NCI-H1417 treated with DMSO at 0.1 percent for 48 hours (cell line): ENCODE measurements around the gene CMTM4.
"Not testable (repeated sequence)": the region's sequence is repeated elsewhere in the genome, so short reads cannot be mapped to it uniquely, and the experiment has no call there.

Experiments used
- DNase-seq: peaks from one replicate; lab custom pipeline; 2025; lab: John Stamatoyannopoulos, UW

CMTM4 gene

DNA sequence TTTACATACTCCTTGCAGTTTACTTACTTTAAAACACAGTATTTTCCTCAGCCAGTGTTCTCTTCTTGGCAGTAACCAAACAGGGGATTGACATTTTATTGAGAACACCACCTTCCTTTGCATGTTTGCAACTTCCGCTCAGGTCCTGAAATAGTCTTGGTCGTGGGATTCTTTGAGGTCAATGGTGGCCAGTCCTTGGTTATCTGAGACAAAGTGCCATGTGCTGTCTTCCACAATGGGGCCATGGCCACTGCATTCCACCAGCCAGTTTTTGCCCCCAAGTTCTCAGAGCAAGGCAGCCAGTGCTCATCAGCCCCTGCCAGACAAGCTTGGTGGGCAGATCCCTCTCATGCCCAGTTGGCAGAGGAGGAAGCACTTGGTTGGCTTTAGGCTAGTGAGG lies 22.9 kb downstream of the CMTM4 start:
- no peak for DNase-seq

DNA sequence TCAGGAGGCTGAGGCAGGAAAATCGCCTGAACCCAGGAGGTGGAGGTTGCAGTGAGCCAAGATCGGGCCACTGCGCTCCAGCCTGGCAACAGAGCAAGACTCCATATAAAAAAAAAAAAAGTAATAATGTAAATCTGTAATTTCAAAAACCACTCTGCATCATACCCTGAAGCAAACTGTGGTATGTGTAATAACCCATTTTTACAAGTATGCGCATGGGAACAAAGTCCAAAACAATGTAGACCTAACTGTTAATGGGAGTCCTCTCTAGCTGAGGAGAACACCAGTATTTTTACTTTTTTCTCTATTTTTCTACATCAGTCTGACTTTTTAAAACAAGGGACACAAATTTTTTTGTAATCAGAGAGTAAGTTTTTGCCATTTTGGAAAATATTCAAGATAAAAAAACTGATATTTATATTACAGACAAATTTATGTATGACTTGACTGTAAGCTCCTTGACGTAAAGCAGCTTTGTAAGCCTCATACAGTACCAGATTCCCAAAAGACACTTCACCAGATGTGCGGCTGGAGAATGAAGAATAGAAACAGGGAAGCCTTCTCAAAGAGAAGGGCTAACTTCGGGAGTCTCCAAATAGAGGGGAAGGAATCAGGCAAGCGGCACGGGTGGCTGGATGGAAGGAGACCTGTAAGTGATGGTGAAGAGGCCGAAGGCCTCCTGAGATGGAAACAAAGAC lies 25.7 kb downstream of the CMTM4 start:
- DNase-seq, result no peak

DNA sequence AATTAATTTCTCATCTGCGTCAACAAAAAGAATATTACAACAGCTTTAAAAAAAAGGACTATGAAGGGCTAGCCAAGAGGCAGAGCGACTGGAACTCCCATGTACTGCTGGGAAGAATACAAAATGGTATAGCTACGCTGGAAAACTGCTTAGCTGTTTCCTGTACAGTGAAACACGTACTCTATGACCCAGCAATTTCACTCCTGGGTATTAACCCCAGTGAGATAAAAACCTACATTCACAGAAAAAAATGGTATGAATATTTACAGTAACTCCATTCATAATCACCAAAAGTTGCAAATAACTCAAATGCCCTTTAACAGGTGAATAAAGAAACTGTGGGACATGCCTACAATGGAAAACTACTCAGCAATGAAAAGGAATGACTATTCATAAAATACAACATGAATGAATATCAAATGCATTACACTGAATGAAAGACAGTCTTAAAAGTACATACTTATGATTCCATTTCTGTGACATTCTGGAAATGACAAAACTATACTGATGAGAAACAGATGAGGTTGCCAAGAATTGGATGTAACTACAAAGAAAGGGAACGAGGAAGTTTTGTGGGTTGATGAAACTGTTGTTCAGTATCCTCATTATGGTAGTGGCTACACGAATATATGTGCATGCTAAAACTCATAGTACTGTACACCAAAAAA lies 27.6 kb downstream of the CMTM4 start:
- DNase-seq, result no peak

DNA sequence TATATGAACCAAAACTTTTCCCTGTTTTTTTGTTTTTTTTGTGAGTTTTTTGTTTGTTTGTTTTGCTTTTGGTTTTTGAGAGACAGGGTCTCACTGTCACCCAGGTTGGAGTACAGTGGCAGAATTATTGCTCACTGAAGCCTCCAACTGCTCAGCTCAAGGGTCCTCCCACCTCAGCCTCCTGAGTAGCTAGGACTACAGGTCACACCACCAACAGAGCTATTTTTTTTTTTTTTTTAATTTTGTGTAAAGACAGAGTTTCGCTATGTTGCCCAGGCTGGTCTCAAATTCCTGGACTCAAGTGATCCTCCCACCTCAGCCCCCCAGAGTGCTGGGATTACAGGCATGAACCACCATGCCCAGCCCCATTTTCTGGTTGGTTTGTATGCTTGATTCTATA lies 28.6 kb downstream of the CMTM4 start:
- DNase-seq, result no peak

DNA sequence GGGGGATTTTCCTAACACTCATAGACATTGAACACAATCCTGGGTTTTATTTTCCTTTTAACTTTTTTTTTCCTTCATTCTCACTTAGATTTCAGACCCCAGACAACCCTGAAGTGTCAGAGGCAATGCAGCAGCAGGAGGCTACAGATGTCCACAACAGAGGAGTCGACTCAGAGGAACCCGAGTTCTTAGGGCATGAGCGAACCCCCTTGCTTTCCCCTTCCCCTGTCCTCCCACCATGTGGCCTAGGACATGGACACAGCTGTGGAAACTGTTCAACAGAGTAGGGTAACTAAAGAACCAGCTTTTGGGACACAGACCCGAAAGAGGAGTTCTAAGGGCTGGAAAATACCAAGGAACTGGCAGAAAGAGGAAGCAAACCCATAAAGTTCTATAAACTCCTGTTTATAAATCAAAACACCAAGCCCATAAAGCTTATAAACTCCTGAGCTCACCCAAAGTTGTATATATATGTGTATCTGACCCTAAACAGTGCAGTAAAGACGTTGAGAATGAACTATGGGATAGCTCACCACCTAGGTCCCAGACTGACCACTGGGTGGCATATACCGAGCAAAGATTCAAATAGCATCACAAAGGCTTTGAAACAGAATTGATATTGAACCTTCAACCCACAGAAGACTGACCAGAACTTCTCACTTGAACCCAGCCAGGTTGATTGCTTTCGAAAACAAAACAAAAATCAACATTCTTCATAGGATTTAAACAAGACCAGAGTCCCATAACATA lies 33.9 kb downstream of the CMTM4 start:
- DNase-seq, result no peak

DNA sequence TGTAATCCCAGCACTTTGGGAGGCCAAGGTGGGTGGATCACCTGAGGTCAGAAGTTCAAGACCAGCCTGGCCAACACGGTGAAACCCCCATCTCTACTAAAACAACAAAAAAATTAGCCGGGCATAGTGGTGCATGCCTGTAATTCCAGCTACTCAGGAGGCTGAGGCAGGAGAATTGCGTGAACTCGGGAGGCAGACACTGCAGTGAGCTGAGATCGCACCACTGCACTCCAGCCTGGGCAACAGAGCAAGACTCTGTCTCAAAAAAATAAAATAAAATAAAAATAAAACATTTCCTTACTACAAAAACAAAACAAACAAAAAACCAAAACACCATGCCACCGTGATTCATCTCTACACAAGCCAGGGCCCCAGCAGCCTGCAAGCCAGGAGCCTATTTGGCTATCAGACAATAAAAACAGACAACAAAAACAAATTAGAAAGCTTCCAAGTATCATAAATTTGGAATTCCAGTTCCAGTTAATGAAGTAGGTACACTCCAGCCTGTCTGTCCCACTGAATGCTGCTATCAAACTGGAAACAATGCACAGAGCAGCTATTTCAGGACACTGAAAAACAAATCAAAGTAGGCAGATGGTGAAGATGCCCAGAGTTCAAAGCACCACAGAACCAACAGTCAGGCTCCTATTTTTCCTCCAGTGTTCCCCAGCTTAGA lies 34.7 kb downstream of the CMTM4 start:
- not testable (repeated sequence) for DNase-seq

DNA sequence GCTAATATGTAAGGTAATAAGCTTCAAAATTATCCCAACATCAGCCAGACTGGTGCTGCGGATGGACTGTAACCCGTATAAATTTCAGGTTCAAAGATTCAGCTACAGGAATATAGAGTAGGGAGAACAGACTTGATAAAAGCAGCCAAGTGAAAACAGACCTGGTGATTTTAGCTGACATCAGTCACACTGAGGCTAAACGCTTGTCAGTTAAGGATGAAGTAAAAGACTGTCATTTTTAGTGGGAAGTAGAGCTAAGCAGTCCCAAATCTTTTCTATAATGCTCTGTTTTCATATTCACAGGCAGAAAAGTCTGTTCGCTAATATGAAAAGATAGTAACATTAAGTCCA lies 35.4 kb downstream of the CMTM4 start:
- no peak for DNase-seq

DNA sequence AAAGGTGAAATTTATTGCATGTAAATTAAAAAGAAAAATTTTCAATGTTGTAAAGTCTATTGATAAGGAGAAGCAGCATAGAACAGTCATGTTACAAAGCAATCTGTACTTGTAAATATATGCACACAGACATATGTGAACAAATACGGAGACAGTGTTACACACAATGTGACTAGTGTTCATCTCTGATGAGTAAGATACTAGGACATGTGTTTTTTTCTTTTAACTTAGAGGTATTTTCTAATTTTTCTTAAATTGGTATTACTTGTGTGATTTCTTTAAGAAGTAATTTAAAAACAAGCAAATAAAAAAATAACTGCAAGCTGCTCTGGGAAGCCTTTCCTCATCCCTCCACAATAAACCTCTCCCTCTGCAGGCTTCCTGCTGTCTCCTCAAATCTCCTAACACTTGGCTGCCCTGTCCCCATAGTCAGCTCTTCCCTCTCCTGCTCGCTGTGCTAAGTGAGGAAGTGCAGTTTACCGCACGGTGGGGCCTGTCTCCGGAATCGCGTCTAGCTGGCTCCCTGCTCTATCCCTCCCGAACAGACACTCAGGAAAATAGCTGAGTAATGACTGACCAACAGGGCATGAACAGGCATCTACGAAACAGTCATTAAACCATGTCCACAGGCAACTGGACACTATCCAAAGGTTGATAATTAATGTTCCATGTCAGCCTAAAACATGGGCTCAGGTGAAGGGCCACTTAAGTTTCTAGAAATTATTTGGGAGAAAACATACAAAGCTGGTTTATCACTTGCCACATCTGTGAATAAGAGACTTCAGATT lies 35.9 kb downstream of the CMTM4 start:
- peak; percentile 8 for DNase-seq

DNA sequence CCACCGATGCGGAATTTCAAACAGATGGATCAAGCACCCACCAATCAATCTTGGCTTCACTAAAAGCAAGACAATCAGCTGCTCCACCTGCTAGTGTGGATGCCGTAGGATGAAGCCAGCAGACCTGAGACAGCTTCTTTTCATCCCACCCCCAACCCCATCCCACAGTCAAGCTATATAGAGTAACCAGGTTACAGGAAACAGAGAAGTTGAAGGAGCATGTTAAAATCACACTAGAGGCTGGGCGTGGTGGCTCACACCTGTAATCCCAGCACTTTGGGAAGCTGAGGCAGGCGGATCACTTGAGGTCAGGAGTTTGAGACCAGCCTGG lies 37.7 kb downstream of the CMTM4 start:
- no peak for DNase-seq

DNA sequence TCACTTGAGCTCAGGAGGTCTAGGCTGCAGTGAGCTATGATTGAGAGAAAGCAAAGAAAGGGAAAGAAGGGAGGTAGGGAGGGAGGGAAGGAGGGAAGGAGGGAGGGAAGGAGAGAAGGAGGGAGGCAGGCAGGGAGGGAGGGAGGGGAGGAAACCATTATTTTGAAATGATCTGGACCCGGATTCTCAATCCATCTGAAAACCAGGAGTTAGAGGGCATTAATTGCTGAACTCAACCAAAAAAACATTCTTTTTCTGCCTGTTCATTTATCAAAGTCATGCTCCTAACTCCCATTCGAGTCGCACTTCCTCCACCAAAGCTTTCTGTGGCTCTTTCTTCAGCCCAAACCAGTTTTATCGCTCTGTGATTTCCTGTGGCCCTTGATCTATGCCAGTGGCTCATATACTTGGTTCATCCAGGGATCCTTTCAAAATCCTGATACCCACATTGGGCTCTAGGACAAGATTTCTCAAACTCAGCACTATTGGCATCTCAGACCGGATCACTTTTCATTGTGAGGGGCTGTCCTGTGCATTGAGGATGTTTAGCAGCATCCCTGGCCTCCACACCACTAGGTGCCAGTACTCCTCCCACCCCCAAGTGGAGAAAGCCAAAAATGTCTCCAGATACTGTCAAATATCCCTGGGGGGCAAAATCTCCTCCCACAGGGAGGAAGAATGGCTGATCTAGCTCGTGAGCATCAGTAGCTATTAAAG lies 38.2 kb downstream of the CMTM4 start:
- DNase-seq, result no peak

DNA sequence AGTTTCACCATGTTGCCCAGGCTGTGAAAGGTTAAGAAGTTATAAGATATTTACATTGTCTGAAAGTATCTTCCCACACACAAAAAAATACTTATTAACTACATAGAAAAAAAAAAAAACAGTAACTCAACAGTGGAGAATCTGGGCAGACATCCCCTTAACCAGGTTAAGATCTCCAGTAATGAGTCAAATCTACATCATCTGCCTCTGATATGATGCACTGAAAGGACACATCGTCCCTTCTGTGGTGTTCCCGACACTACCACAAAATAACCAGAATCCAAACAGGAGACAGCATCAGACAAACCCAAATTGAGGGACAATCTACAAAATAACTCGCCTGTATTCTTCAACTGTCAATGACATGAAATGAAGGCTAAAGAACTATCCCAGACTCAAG lies 40.0 kb downstream of the CMTM4 start:
- no peak for DNase-seq

DNA sequence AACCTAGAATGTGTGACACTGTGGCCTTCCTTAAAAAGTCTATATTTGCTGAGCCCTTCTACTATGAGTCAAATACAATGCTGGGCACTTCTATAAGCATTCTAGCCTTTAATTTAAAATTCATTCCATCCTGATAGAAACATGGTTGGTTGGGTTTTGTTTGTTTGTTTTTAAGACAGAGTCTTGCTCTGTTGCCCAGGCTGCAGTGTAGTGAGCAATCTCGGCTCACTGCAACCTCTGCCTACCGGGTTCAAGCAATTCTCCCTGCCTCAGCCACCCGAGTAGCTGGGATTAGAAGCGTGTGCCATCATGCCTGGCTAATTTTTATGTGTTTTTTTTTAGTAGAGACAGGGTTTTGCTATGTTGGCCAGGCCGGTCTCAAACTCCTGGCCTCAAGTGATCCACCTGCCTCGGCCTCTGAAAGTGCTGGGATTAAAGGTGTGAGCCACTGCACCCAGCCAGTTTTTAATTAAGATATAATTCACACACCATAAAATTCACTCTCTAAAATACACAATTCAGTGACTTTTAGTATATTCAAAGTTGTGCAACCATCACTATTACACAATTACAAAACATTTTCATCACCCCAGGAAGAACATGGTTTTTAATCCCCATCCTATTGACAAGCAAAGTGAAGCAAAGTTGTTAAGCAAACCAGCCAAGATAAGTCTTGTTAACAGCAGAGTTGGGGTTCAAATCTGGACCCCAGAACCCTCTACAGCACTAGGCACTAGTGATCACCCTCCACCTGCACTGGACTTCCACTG lies 42.8 kb downstream of the CMTM4 start:
- no peak for DNase-seq

DNA sequence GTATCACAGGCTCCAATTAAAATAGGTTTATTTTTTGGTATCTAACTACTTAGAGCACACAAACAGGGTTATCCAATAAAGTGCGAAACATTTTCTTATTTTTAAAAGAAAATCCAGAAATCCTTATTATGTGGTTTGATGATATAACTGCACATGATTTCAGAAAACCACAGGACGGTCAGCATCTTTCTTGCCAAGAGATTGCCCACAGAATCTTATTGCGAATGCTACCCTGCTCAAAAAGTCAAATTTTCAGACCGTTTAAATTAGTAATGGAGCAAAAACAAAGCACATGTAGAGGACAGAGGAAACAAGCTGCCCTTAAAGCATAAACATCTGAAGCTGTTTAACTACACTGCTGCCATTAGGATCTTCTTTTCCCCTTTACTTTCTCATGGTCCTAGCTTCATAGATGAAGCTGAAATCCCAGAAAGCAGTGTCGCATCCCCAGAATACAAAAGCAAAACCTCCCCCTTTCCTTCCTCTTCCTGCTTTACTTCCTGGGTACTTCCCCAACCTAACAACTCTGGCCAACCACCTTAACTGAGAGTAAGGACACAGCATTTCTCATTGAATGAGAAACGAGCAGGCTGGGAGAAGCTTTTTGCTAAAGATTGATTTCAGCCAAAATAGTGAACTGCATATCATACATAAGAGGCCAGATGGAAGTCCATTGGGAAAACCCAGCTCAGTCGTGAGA lies 43.7 kb downstream of the CMTM4 start:
- no peak for DNase-seq

DNA sequence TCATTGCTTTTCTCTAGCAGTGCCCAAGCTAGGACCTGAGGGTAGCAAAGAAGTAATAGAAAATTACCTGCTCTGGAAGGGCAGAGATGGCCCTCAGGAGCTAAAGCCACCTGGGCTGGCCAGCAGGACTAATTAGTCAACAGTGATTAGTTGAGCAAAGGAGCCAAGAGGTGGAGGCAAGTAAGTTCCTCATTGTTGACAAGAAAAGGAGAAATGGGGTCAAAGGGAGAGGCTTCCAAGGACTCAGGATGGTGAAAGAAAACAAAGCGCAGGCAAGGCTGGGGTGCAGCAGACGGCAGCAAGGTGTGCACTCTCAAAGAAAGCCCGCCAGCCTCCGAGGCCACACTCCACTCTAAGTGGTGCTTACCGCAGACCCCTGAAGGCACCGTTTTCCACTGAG lies 44.6 kb downstream of the CMTM4 start:
- DNase-seq, result no peak

DNA sequence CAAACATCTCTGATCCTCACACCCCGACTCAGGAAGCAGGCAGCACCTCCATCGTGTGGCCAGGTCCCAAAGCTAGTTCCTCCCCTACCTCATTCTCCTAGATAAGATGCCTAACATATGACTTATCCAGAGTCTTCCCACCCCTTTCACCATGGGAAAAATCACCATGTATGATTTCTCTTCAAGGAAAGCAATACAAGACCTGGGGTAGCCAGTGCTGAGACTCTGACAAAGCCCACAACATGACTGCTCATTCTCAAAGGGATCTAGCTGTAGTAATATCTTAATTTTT lies 45.1 kb downstream of the CMTM4 start:
- peak; percentile 3 for DNase-seq

DNA sequence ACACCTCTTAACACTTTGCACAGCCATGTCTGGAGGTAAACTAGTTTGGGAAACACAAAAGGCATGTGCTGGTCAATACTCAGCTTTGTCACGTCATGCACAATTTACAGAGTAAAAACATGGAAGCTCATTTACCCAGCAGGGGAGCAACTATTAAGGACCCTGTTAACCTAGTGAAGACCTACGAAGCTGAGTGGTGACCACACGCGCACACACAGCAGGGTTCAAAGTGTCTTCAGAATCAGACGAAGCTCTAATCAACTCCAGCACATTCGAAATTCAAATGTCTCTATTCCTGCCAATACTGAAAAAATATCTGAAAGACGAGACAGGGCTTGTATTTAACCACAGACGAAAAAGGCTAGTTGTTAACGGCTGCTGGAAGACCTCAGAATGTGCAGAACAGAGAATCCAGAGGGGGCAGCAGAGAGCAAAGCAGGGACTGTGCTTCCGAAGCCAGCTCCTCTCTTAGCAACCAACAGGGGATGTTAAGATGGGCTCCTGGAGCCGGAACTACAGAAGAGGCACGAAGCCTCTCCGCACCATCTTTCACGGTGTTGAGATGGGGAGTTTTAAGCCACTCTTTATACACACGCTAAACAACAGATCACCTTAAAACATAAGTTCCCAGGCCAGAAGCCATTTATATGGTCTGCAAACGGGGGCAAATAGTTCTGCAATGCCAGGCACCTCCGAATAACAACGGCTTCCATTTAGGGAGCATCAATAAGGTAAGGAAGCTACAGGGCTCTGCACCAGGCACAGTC lies 45.7 kb downstream of the CMTM4 start:
- peak; percentile 91 for DNase-seq

DNA sequence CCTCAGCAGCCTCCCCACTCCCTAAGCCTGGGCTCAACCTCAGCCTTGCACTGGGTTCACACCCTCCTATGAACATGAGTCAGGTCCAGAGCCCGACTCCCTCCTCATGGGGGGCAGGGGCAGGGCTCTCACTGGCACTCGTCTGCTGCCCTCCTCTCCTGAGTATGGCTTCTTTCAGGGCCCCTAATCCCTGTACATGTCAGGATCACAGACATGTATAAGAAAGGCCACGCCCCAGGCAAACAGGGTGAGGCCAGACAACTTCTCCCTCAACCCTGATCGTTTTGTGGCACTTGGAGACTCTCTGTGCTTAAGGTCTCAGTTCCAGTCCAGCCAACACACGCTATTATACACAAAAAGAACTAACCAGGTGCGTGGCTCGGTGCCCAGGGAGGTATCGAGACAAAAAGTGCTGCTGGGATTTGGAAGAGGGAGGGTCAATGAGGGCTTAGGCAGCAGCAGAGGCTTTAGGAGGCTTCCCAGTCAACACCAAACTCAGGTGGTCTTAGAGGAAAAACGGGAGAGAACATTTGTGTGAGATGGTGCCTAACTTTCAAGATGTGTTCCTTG lies 46.8 kb downstream of the CMTM4 start:
- no peak for DNase-seq

DNA sequence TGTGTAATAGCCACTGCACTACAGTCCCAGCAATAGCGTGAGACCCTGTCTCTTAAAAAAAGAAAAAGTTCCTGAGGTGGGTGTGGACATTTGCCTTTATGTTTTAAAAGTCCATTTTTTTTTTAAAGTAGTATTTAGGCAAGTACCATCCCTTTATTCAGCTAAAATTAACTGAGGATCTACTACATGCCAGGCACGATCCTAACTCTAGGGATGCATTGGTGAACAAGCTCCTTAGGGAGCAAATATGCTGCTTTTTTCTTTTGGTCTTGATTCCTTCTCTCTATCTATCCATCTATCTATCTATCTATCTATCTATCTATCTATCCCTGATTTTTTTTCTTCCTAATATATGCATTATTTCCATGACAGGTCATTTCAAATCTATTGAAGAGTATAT lies 47.4 kb downstream of the CMTM4 start:
- DNase-seq, result no peak

DNA sequence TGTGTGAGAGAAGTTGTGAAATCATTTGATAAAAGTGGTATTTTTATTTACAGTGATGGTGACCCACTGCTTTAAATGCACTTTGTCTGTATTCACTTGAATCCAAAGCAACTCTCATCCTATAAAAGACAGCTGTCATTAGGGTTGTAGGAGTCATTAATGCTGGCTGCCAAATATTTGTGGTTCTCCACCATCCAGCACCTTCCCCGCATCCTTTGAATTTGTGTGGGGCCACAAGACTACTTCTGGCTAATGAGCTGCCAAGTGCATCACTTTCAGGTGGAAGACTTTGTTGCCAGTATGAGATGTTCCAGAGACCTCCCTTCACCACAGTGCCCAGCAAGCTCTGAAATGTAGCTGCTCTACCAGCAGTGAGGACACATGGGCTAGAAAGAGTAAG lies 48.7 kb downstream of the CMTM4 start:
- no peak for DNase-seq
